Activated B cell treated with CpG ODN at 0.5 μM for 24 hours (primary cell): ENCODE data around the gene CERS6. TPM values are rescaled to one million over a fixed set of nuclear protein-coding genes. Genes with fewer than 3 reads are reported as not detected.

Experiments
- ATAC-seq: fragments of 200-7000 bp; cut with Tn5 transposase; one replicate; pipeline ENCODE4 v1.10.0; 2021; ENCODE audit warnings: low read depth, mild to moderate bottlenecking, moderate library complexity
- CTCF ChIA-PET: fragments of 350-600 bp; sonication (Branson Sonifier 250); formaldehyde crosslinking; loops from one replicate; lab custom pipeline; 2021; ENCODE audit warnings: antibody characterized with exemption; lab: Charles Lee
- POLR2A ChIA-PET: fragments of 350-600 bp; sonication (Branson Sonifier 250); formaldehyde crosslinking; loops from one replicate; lab custom pipeline; 2021; ENCODE audit warnings: antibody characterized with exemption; lab: Charles Lee
- DNase-seq: peaks from one replicate; pipeline ENCODE4 v3.0.0; 2022
- H3K27ac Mint-ChIP-seq: one replicate; pipeline ENCODE4 v1.8.0; 2020; ENCODE audit warnings: mixed read lengths
- H3K27me3 Mint-ChIP-seq: one replicate; pipeline ENCODE4 v1.8.0; 2021; ENCODE audit warnings: mixed read lengths
- H3K36me3 Mint-ChIP-seq: one replicate; pipeline ENCODE4 v1.8.0; 2021; ENCODE audit warnings: low read depth, mixed read lengths
- H3K4me1 Mint-ChIP-seq: one replicate; pipeline ENCODE4 v1.8.0; 2021; ENCODE audit warnings: mixed read lengths
- H3K4me3 Mint-ChIP-seq: one replicate; pipeline ENCODE4 v1.8.0; 2020; ENCODE audit warnings: mild to moderate bottlenecking, mixed read lengths
- H3K9me3 Mint-ChIP-seq: one replicate; pipeline ENCODE4 v1.8.0; 2020; ENCODE audit warnings: mixed read lengths
- intact Hi-C: fragments of 100-400 bp; cut with micrococcal nuclease; formaldehyde crosslinking; loops from one replicate; pipeline ENCODE4 v1.15.1; 2024
- total RNA-seq: library from RNA; stranded (reverse); gene quantifications from 2 replicates; pipeline ENCODE4 v1.2.3, GENCODE V29; 2022
- TF ChIP-seq, protein P1 (sequence below): fragments of 200-600 bp; IDR thresholded peaks from one replicate; pipeline ENCODE4 v1.8.0; 2022; ENCODE audit warnings: antibody characterized with exemption, mild to moderate bottlenecking

CERS6 gene
- total RNA-seq, 1 donor from 2014 or later: 5.3 TPM

GRCh38 chr2:168613551-168613950 is 157.5 kb downstream of the CERS6 start:
- intact Hi-C loops: no loop called here
- TF ChIP-seq, protein P1, sequence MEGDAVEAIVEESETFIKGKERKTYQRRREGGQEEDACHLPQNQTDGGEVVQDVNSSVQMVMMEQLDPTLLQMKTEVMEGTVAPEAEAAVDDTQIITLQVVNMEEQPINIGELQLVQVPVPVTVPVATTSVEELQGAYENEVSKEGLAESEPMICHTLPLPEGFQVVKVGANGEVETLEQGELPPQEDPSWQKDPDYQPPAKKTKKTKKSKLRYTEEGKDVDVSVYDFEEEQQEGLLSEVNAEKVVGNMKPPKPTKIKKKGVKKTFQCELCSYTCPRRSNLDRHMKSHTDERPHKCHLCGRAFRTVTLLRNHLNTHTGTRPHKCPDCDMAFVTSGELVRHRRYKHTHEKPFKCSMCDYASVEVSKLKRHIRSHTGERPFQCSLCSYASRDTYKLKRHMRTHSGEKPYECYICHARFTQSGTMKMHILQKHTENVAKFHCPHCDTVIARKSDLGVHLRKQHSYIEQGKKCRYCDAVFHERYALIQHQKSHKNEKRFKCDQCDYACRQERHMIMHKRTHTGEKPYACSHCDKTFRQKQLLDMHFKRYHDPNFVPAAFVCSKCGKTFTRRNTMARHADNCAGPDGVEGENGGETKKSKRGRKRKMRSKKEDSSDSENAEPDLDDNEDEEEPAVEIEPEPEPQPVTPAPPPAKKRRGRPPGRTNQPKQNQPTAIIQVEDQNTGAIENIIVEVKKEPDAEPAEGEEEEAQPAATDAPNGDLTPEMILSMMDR: no peak
- DNase-seq: no peak
- H3K4me1 Mint-ChIP-seq: no peaks in the 10 kb centered on the region
- H3K36me3 Mint-ChIP-seq: peaks cover 4% of the 10 kb centered on the region
- no peaks in the 10 kb centered on the region for H3K27me3 Mint-ChIP-seq
- no peaks in the 10 kb centered on the region for H3K9me3 Mint-ChIP-seq
- ATAC-seq: no peak
- ChIA-PET POLR2A (no interaction called here), CTCF (no interaction called here)
- no peak overlapping the region for H3K27ac Mint-ChIP-seq
- H3K4me3 Mint-ChIP-seq: no peak overlapping the region

GRCh38 chr2:168614172-168615018 is 158.3 kb downstream of the CERS6 start:
- Mint-ChIP-seq H3K27me3 (no peaks in the 10 kb centered on the region), H3K27ac (no peak overlapping the region), H3K36me3 (peaks cover 4% of the 10 kb centered on the region), H3K4me3 (no peak overlapping the region), H3K9me3 (no peaks in the 10 kb centered on the region), H3K4me1 (no peaks in the 10 kb centered on the region)
- ChIA-PET CTCF (interaction anchor here (0.7 to 1.9 kb wide), 2 partner anchors 11 to 268 kb away, joined by 4 to 5 read pairs; no protein-coding TSS in a partner anchor), POLR2A (no interaction called here)
- DNase-seq (no peak), ATAC-seq (no peak)
- TF ChIP-seq, protein P1: no peak
- intact Hi-C loops: no loop called here

DNA sequence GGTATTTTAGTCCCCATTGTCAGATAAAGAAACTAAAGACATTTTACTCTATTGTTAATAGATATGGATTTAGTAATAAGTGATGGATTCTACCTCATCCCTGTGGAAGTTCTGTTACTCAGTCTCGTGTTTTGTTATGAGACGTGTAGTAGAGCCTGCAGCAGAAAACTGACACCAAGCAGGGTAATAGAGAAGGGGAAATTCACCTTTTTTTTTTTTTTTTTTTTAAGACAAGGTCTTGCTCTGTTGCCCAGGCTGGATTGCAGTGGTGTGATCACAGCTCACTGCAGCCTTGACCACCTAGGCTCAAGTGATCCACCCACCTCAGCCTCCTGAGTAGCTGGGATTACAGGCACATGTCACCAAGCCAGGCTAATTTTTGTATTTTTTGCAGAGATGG is 164.5 kb downstream of the CERS6 start:
- ATAC-seq (no peak), DNase-seq (no peak)
- intact Hi-C loops: no loop called here
- no peaks in the 10 kb centered on the region for H3K27me3 Mint-ChIP-seq
- no peaks in the 10 kb centered on the region for H3K36me3 Mint-ChIP-seq
- H3K27ac Mint-ChIP-seq: no peak overlapping the region
- no peaks in the 10 kb centered on the region for H3K9me3 Mint-ChIP-seq
- POLR2A ChIA-PET: interaction anchor here (0.6 kb wide), 1 partner anchor 92 kb away, joined by 3 read pairs; no protein-coding TSS in a partner anchor
- CTCF ChIA-PET: no interaction called here
- peaks cover 21% of the 10 kb centered on the region for H3K4me1 Mint-ChIP-seq
- no peak overlapping the region for H3K4me3 Mint-ChIP-seq
- TF ChIP-seq, protein P1: no peak

DNA sequence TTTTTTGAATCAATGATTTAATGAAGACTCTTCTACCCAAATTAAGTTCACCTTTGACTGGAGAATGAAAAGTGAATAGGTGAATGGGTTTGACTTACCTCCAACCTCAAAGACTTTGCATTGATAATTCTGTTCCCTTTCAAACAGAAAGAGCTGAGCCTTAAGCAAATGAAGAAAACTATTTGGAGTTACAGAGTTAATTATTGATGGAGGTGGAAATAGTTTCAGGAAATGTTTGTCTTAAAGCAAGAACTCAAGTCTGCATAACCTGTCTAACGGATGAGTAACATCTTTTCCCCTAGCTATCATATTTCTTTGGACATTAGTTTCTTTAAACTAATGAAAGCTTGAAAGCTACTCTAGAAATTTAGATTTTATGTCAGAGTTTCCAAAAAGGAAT is 166.5 kb downstream of the CERS6 start:
- Mint-ChIP-seq H3K4me1 (peaks cover 35% of the 10 kb centered on the region), H3K9me3 (no peaks in the 10 kb centered on the region), H3K4me3 (no peak overlapping the region), H3K36me3 (no peaks in the 10 kb centered on the region), H3K27ac (no peak overlapping the region), H3K27me3 (no peaks in the 10 kb centered on the region)
- ChIA-PET CTCF (no interaction called here), POLR2A (no interaction called here)
- TF ChIP-seq, protein P1: no peak
- DNase-seq (no peak), ATAC-seq (no peak)
- intact Hi-C loops: no loop called here

DNA sequence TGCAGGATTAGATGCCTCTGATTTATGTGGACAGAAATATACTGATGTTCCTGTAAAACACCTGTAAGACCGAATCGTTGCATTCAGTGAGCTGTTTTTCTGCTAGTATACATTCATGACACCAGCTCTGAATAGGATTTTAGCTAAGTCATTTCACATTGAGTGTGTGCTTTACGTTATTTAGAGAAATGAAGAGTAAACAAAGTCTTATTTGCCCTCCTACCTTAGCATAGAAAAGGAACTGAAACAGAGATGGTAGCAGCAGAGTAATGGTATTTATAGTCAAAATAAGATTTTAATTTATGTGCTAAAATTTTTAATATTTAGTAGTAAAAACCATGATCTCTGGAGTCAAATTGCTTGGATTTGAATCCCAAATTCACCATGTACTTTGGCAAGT is 168.0 kb downstream of the CERS6 start:
- H3K4me1 Mint-ChIP-seq: peaks cover 44% of the 10 kb centered on the region

More for the DNA sequence above, 168.0 kb downstream of the CERS6 start:
- intact Hi-C loops: no loop called here
- CTCF ChIA-PET: interaction anchor here (2.0 kb wide), 1 partner anchor 9 kb away, joined by 5 read pairs; no protein-coding TSS in a partner anchor
- H3K9me3 Mint-ChIP-seq: no peaks in the 10 kb centered on the region
- H3K36me3 Mint-ChIP-seq: no peaks in the 10 kb centered on the region
- no peak overlapping the region for H3K4me3 Mint-ChIP-seq
- no peak for DNase-seq
- POLR2A ChIA-PET: no interaction called here
- no peak overlapping the region for H3K27ac Mint-ChIP-seq
- TF ChIP-seq, protein P1: no peak
- no peaks in the 10 kb centered on the region for H3K27me3 Mint-ChIP-seq
- ATAC-seq: no peak
